ENCODE data around the gene MYLK2.

Gene MYLK2

GRCh38 chr20:31836853-31837608, 17.9 kb downstream of the MYLK2 start:
- peak; percentile 60 for DNase-seq

GRCh38 chr20:31837896-31838397, 18.8 kb downstream of the MYLK2 start:
- peak; percentile 69 for DNase-seq

- DNase-seq: peak; percentile 48
Observed at GRCh38 chr20:31838646-31839292, 19.6 kb downstream of the MYLK2 start.

- no peak for DNase-seq
Observed at GRCh38 chr20:31839782-31840487, 20.8 kb downstream of the MYLK2 start.

- DNase-seq: peak; percentile 35
Observed at GRCh38 chr20:31840906-31841816, 22.0 kb downstream of the MYLK2 start.

GRCh38 chr20:31841928-31842327, 22.8 kb downstream of the MYLK2 start:
- peak; percentile 83 for DNase-seq

GRCh38 chr20:31842471-31843157, 23.5 kb downstream of the MYLK2 start:
- peak; percentile 80 for DNase-seq

- DNase-seq: no peak
Observed at GRCh38 chr20:31843288-31843687, 24.1 kb downstream of the MYLK2 start.

- DNase-seq: no peak
Observed at GRCh38 chr20:31843881-31844280, 24.7 kb downstream of the MYLK2 start.

GRCh38 chr20:31844737-31845299, 25.7 kb downstream of the MYLK2 start:
- DNase-seq: no peak

GRCh38 chr20:31845300-31845863, 26.2 kb downstream of the MYLK2 start, which contains the start of gene FOXS1:
FOXS1 (minus strand) TSS chr20:31845604; CDS start chr20:31845542, 62 bp downstream.
- DNase-seq: peak; percentile 42

- DNase-seq: no peak
Observed at GRCh38 chr20:31846793-31847138, 27.6 kb downstream of the MYLK2 start.

- no peak for DNase-seq
Observed at GRCh38 chr20:31848088-31848999, 29.2 kb downstream of the MYLK2 start.

GRCh38 chr20:31849306-31849930, 30.3 kb downstream of the MYLK2 start:
- DNase-seq: no peak

- DNase-seq: no peak
Observed at GRCh38 chr20:31851240-31851955, 32.2 kb downstream of the MYLK2 start.

- no peak for DNase-seq
Observed at GRCh38 chr20:31853481-31853880, 34.3 kb downstream of the MYLK2 start.

- no peak for DNase-seq
Observed at GRCh38 chr20:31856516-31856915, 37.4 kb downstream of the MYLK2 start.

GRCh38 chr20:31857861-31858759, 39.0 kb downstream of the MYLK2 start:
- no peak for DNase-seq
